Measurements from ENCODE around the gene GRM5. TPM values are rescaled to one million over a fixed set of nuclear protein-coding genes. Genes with fewer than 3 reads are reported as not detected.
"Not testable (repeated sequence)": the region's sequence is repeated elsewhere in the genome, so short reads cannot be mapped to it uniquely, and the experiment has no call there.

The GRM5 gene
- total RNA-seq, 1 donor from 2014 or later: under 0.01 TPM

- DNase-seq (ENCODE audit: low read depth in 2 of 2): peak in 1 of 2 donors; percentile 4
Observed at GRCh38 chr11:88508418-88508758, 557.4 kb downstream of the GRM5 start.

DNA sequence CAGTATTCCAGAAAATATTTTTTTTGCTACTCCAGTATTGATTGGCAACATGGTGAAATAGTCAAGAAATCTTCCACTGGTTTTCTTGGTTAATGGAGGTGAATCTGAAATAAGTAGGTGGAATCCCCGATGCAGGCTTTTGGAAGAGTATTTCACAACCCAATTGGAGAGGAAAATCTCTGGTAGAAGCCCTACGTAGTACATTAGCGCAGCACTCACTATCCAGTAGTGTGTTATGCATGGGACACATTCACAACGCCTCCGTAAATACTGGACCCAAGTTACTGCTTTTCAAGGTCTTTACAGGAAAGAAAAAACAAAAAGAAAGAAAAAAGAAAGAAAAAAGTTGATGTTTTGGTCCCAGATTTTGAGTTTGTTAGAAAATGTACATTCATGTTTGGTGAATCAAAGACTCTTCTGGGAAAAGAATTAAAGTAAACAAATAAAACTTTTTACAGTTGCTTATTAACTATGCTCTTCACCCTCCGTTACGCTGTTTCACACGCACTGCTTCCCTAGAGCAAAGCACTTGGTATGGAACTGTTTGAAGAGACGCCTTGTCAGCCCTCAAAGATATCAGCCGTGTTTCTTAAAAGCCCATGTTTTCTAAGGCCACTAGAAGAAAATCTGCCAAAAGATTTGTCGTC is 557.9 kb downstream of the GRM5 start:
- no peak for DNase-seq (ENCODE audit: low read depth in 2 of 2)

DNA sequence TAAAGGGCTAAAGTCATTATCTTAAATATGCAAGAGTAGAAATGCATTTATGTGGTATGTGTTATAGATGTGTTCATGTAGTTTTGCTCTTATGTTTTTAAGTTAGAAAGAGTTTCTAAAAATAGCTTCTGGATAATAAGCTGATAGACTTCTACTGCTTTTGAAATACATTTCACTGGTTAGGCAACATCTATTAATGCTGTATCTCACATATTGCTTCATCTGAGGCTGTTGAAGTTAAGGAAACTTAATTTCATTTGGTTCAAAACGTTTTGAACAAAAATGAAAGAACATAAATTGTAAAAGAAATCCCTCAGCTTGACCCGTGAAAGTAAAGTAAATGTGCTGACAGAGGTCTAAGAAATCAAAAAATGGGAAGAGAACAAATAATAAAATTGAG is 564.2 kb downstream of the GRM5 start:
- no peak for DNase-seq (ENCODE audit: low read depth in 2 of 2)

DNA sequence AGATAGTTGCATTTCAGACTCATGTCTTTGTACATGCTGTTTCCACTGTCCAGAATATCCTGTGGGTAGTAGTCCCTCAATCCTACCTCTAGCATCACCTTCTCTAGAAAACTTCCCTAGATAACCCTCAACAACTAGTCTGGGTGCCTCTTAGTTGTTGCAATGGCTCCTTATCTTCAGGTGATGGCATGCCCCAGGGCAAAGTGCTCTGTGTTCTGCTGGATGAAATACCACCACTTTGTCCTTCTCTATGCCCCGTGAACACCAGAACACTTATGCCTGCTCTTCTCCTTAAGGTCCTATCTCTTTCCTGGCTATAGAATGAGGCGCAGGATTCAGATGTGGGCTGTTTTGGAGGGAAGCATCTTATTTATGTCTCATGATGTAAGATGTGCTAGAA is 569.9 kb downstream of the GRM5 start:
- DNase-seq (ENCODE audit: low read depth in 2 of 2): no peak

DNA sequence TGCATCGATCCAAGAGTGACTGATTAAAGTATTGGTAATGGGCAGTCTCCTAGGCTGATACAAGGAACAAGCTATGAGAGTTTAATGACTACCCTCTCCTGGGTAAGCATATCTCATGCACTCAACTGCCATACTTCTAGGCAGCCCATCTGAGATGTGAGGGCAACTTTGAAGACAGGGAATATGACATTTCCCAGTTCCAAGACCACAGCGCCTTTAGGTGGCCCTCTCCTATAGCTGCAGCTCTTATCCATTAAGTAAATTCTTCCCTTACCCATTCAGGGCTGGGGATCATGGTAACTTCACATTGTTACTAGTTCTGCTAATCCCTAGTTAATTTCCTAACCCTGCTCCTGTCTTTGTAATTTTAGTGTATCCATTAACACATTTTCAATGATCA is 570.9 kb downstream of the GRM5 start:
- DNase-seq (ENCODE audit: low read depth in 2 of 2): no peak

- DNase-seq (ENCODE audit: low read depth in 2 of 2): no peak
Observed at GRCh38 chr11:88491674-88492073, 574.1 kb downstream of the GRM5 start.

DNA sequence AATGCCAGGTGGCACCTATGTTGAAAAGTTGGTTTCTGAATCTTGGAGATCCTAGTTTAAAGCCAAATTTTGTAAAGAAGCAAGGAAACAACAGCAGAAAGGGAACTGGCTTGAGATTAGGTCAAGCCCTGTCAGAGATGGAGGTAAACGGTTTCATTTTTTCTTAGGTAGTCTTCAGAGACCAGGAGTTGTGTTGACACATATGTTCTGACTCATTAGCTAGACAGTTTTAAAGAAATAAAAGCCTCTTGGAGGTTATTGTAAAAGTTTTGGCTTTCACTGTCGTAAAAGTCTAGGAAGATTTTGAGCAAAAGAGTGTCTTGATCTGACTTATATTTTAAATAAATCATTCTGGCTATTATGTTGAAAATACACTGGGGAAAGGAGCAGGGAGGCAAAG is 576.8 kb downstream of the GRM5 start:
- DNase-seq (ENCODE audit: low read depth in 2 of 2): no peak

GRCh38 chr11:88487646-88488045 is 578.1 kb downstream of the GRM5 start:
- no peak for DNase-seq (ENCODE audit: low read depth in 2 of 2)

DNA sequence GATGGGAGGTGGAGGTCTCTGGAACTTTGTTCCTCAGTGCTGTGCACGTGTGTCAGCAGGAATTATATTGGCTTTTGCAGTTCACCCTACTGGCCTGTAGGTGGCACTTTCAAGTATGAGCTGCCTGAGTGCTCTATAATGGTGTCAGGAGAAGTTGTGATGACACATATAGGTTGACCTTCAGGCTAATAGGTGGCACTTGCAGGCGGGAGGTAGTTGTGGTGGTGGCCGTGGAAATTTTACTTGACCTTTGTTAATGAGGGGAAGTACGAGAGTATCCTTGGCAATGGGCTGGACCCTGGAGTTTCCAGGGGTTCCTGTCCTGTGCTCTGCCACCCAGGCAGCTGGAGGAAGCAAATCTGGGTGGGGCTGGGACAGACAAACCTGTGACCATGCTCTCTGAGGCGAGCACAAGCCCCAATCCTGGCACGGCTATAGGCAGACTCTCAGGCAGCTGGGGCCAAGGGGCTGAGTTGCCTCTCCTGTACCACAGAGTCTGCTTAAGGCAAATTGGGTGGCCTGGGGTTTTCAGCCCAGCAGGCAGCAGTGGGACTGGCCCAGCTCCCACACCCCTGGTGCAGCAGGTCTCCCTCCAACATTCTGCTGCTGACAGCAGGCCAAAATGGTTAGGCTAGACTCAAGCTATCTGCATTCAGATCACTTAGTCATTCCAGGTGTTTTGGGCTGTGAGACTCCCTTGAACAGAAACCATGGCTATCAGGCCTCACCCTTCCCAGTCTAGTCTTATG is 580.7 kb downstream of the GRM5 start:
- peak; percentile 29 to 55 for DNase-seq (ENCODE audit: low read depth in 2 of 2)

DNA sequence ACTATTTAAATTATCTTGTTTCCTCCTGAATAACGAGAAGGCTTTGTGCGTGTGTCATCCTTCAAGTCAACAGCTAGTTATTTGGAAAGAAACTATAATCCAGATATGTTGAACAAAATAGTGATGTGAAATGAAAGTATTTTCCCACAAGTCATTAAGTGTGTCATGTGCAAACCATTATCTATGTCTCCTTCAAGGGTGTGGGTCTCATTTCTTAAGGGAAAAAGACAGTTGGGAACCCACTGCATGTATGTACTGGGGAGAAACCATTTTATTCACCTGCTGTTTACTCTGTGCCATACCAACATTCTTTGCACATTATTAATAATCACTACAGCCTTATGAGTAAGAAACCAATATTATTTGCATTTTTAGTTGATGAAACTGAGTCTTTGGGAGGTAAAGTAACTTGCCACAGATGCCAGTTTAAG is 582.9 kb downstream of the GRM5 start:
- DNase-seq (ENCODE audit: low read depth in 2 of 2): no peak

DNA sequence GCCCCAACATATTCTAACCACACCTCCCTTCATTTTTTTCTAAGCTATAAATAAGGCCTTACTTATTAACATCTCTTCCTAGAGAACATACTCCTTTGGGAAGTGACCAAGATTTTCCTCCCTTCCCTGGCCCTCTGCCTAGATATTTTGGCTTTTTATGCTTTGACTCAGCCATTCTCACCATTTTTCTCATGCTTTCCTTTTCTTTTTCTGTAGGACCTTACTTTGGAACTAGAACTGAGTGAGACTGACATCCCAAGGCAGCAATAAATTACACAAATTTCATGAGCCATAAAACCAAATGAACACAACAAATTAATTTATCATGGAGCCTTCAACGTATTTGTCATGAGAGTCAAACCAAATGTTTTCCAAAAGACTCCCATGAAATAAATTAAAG is 585.6 kb downstream of the GRM5 start:
- peak in 1 of 2 donors; percentile 46 for DNase-seq (ENCODE audit: low read depth in 2 of 2)

GRCh38 chr11:88478136-88478815 is 587.5 kb downstream of the GRM5 start:
- DNase-seq (ENCODE audit: low read depth in 2 of 2): no peak

- no peak for DNase-seq (ENCODE audit: low read depth in 2 of 2)
Observed at GRCh38 chr11:88475991-88476418, 589.8 kb downstream of the GRM5 start.

DNA sequence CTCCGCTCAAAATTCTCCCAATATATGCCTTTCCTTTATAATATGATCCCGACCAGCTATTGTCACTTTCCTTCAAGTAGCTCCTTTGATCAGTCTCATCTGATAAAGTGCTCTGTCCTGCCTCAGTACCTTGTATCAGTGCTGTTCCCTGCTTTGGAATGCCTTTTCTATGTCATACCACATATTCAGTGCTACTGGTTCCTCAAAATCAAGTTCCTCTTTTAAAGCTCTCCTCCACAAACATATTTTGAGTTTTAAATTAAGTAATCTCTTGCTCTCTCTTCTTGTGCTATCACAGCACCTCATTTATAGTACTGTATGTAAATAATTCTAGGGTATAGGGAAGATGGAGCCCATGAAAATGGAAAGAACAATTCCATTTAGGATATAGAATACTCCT is 591.1 kb downstream of the GRM5 start:
- DNase-seq (ENCODE audit: low read depth in 2 of 2): no peak

- DNase-seq (ENCODE audit: low read depth in 2 of 2): no peak
Observed at GRCh38 chr11:88469561-88470225, 596.1 kb downstream of the GRM5 start.

- peak in 1 of 2 donors; percentile 6 for DNase-seq (ENCODE audit: low read depth in 2 of 2)
Observed at GRCh38 chr11:88464528-88464927, 601.3 kb downstream of the GRM5 start.

DNA sequence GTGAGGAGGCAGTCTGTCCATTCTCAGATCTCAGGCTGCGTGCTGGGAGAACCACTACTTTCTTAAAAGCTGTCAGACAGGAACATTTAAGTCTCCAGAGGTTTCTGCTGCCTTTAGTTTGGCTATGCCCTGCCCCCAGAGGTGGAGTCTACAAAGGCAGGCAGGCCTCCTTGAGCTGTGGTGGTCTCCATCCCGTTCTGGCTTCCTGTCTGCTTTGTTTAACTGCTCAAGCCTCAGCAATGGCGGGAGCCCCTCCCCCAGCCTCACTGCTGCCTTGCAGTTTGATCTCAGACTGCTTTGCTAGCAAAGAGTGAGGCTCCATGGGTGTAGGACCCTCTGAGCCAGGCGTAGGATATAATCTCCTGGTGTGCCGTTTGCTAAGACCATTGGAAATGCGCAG is 602.5 kb downstream of the GRM5 start:
- DNase-seq (ENCODE audit: low read depth in 2 of 2): not testable (repeated sequence)

- DNase-seq (ENCODE audit: low read depth in 2 of 2): not testable (repeated sequence)
Observed at GRCh38 chr11:88458047-88458446, 607.7 kb downstream of the GRM5 start.

DNA sequence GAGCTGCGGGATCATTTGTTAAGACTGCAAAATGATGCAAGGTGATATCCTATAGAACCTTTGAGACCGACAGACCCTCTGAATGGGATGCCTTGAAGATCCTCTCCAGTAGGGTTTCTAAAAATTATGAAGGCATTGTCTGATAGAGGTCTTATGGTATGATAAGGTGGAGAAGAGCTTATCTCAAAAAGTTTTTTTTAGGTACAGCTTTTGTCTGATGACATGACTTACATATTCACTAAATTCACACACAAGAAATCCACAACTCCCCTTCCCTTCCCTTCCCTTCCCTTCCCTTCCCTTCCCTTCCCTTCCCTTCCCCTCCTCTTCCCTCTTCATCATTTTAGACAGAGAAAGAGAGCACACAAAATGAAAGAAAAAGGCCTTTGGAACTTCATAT is 609.8 kb downstream of the GRM5 start:
- DNase-seq (ENCODE audit: low read depth in 2 of 2): no peak

GRCh38 chr11:88454881-88455280 is 610.9 kb downstream of the GRM5 start:
- no peak for DNase-seq (ENCODE audit: low read depth in 2 of 2)

All from dermis microvascular lymphatic vessel endothelial cell (primary cell).